Choroid plexus epithelial cell (primary cell): Measurements from ENCODE around the gene ANGPTL4.
"Not testable (repeated sequence)": the region's sequence is repeated elsewhere in the genome, so short reads cannot be mapped to it uniquely, and the experiment has no call there.

Experiments
- DNase-seq: peaks from one replicate; pipeline ENCODE4 v3.0.0-alpha.2; 2010; ENCODE audit warnings: low read depth
- H3K4me3 ChIP-seq: 2 replicates; pipeline ENCODE4 v1.5.1; 2011; ENCODE audit warnings: low read depth, mild to moderate bottlenecking, control low read depth, low read length, moderate library complexity
- TF ChIP-seq, protein P1 (sequence below): conservative IDR thresholded peaks from 2 replicates; pipeline ENCODE4 v1.5.1; 2011; ENCODE audit warnings: low read depth, mild to moderate bottlenecking, control low read depth, inconsistent platforms, low read length, moderate library complexity

ANGPTL4 gene

DNA sequence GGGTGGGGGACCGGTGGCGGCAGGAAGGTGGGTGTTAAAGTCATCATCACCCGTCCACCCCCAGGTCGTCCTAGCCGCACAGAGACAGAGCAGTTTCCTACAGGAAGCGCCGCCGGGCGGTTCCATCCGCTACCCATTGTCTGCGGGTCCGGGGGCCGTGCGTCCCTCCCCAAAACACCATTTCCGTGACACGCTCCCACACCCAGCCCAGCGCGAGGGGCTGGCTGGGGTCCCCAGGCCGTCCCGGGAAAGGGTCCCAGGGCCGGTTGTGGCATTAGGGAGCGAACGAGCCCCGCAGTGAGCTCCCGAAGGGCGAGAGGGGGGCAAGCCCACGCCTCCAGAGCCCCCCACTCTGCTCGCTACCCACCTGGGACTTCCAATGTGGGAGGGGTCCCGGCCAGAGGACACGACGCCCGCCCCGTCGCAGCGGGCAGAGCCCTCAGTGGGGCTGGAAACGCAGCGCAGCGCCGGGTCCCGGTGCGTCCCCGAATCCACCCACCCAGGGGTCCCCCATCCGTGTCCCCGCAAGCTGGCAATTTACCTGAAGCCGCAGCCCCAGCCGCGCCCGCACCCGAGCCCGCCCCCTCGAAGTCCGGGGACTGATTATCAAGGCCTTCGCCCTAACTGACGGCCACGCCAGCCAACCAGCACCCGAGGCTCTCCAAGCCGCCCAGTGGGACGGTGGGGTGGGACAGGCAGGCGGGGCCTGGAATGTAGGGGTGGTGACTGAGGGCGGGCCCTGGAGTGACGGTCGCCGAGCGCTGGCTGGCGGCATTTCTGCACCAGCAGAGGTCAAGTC, 21.1 kb upstream of the ANGPTL4 start, which contains the start of gene KANK3:
Gene KANK3 (minus strand): TSS at position 579 of the 799 bp plus-strand sequence. CDS start 5,434 bp downstream, outside the sequence.
- peak within 1 kb of the TSS; percentile 53 for H3K4me3 ChIP-seq
- peak; percentile 97 for DNase-seq
- TF ChIP-seq, protein P1, sequence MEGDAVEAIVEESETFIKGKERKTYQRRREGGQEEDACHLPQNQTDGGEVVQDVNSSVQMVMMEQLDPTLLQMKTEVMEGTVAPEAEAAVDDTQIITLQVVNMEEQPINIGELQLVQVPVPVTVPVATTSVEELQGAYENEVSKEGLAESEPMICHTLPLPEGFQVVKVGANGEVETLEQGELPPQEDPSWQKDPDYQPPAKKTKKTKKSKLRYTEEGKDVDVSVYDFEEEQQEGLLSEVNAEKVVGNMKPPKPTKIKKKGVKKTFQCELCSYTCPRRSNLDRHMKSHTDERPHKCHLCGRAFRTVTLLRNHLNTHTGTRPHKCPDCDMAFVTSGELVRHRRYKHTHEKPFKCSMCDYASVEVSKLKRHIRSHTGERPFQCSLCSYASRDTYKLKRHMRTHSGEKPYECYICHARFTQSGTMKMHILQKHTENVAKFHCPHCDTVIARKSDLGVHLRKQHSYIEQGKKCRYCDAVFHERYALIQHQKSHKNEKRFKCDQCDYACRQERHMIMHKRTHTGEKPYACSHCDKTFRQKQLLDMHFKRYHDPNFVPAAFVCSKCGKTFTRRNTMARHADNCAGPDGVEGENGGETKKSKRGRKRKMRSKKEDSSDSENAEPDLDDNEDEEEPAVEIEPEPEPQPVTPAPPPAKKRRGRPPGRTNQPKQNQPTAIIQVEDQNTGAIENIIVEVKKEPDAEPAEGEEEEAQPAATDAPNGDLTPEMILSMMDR: no peak

DNA sequence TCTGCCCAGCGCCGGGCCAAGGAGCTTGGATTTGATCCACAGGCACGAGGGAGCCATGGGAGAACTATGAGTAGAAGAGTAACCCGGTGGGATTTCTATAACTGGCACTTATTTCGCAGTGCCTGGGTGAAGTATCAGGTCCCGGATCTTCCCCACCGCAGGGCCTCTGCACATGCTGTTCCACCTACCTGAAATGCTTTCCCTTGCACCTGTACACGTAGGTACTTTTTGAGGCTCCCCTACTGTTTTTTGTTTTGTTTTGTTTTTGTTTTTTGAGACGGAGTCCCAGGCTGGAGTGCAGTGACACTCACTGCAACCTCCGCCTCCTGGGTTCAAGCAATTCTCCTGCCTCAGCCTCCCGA, 20.5 kb upstream of the ANGPTL4 start:
- peak overlapping the region; percentile 53 for H3K4me3 ChIP-seq
- TF ChIP-seq, protein P1: no peak
- no peak for DNase-seq

DNA sequence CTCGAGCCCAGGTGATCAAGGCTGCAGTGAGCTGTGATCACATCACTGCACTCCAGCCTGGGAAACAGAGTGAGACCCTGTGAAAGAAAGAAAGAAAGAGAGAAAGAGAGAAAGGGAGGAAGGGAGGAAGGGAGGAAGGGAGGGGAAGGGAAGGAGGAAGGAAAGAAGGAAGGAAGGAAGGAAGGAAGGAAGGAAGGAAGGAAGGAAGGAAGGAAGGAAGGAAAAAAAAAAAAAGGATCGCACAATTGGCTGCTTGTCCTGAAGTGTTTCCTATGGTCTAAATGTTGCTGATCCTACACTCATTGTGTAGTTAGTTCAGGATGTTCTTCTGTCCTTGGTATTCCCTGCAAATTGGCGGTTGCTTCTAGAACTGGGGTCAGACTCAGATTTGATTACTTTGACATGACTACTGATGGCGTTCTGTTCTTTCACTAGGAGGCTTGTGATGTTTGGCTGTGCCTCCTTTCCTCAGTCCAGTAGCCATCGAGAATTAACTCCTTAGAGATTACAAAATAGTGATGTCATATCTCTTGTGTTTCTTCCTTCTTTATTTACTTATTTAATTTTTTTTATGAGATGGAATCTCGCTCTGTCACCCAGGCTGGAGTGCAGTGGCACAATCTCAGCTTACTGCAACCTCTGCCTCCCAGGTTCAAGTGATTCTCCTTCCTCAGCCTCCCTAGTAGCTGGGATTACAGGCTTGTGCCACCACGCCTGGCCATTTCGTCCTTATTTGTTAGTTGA, 14.2 kb upstream of the ANGPTL4 start:
- not testable (repeated sequence) for H3K4me3 ChIP-seq, DNase-seq

DNA sequence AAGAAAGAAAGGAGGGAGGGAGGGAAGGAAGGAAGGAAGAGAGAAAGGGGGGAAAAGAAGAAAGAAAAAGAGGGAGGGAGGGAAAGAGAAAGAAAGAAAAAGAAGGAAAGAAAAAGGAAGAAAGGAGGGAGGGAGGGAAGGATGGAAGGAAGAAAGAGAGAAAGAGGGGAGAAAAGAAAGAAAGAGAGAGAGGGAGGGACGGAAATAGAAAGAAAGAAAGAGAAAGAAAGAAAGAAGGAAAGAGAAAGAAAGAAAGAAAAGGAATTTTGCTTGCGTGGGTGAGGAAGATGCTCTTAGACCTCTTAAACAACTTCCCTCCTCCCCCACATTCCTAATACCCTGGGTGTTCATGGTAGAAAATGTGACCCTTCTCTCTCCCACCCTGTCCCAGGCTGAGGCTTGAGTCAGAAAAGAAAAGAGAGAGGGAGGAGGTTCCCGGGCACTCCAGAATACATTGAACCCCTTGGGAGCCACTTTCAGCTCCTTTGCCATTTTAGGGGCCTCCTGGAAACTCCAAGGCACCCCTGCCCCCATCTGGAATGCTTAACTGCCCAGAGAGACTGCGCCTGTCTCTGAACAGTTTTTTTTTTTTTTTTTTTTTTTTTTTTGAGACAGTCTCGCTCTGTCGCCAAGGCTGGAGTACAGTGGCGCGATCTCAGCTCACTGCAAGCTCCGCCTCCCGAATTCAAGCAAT, 11.7 kb upstream of the ANGPTL4 start:
- H3K4me3 ChIP-seq: peak overlapping the region; percentile 26
- peak; percentile 56 for DNase-seq
- TF ChIP-seq, protein P1: no peak

DNA sequence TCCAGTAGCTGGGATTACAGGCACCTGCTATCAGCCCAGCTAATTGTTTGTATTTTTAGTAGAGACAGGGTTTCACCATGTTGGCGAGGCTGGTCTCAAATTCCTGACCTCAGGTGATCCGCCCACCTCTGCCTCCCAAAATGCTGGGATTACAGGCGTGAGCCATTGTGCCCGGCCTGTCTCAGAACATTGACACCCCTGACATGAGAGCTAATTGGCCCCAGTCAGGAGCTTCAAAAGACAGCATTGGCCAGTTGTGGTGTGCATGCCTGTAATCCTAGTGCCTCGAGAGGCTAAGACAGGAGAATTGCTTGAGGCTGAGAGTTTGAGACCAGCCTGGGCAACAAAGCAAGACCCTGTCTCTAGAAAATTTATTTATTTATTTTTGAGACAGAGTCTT, 11.1 kb upstream of the ANGPTL4 start:
- not testable (repeated sequence) for H3K4me3 ChIP-seq

DNA sequence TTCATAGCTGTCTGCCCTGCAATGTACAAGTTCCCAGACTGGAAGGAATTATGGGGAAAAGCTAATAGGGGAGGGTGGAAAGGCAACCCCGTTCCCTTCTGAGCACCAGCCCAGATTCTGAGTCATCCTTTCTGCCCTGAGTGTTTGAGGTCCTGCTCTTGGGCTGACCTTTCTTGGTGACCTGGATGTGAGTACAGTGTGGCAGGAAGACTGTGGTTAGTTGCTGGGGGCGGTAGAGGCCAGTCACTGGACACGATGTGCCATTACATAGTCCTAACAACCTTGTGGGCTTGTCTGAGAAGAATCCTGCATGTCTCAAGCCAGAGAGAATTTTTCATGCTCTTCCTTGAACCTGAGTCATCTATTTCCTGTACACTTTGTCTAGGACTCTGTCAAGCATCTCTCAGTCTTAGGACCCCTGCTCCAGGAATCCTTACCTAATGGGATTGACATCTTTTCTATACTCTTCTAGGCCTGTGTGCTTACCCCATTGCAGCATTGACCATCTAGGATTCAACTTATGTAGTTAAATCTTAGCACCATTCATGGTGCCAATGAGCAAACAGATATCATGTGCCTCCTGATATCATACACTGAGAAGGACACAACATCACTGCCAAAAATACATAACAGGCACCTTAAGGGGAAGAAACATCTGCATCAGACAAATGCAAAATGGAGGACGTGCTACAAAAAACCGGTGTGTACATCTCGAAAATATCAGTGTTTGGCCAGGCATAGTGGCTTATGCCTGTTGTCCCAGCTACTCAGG, 8.1 kb upstream of the ANGPTL4 start:
- no peak overlapping the region for H3K4me3 ChIP-seq
- TF ChIP-seq, protein P1: peak; percentile 10
- peak; percentile 98 for DNase-seq

More for the DNA sequence above, 11.1 kb upstream of the ANGPTL4 start:
- DNase-seq: not testable (repeated sequence)

DNA sequence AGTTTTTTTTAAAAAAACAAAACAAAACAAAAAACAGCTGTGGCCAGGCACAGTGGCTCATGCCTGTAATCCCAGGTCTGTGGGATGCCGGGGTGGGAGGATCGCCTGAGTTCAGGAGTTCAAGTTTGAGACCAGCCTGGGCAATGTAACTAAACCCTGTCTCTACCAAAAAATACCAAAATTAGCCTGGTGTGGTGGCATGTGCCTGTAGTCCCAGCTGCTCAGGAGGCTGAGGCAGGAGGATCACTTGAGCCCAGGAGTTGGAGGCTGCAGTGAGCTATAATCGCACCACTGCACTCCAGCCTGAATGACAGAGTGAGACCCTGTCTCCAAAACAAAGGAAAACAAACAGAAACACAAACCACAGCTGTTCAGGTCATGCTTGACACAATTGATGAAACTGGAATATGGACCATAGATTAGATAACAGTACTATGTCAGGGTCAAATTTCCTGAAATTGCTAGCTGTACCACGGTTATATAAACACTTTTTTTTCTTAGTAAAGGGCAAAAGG, 6.9 kb upstream of the ANGPTL4 start:
- TF ChIP-seq, protein P1: no peak
- DNase-seq: peak; percentile 56
- H3K4me3 ChIP-seq: no peak overlapping the region
